ENCODE results near the gene BACH2. TPM values are rescaled to one million over a fixed set of nuclear protein-coding genes. Genes with fewer than 3 reads are reported as not detected.

The BACH2 gene
- total and polyA plus RNA-seq, 9 of the 15 experiments (the other 6 are each of a cell fraction or from before 2014, with no cell fraction given) = 0.06 to 3.1 (median 0.59) TPM

GRCh38 chr6:90293319-90293953 is 3.2 kb downstream of the BACH2 start:
- in situ Hi-C loops (cut with MboI) = no loop called here
- H3K9me3 ChIP-seq (replicated peaks; ENCODE audit: control insufficient read depth, insufficient read depth, low read depth, low read length) = no peaks in the 10 kb centered on the region
- peak; percentile 42 for FAIRE-seq
- no peaks in the 10 kb centered on the region for H3K36me3 ChIP-seq (ENCODE audit: control insufficient read depth, insufficient read depth, low read length)
- BruUV-seq (replicated peaks) = no TSS peak
- no peak overlapping the region for H2AFZ ChIP-seq (ENCODE audit: low read depth, low read length)
- no peak for TF ChIP-seq ZBTB12 (CRISPR knock-in tag; IDR thresholded peaks at IDR 0.05)
- TF ChIP-seq NFATC3 (IDR thresholded peaks at IDR 0.05) = no peak
- no peak for TF ChIP-seq NFRKB (IDR thresholded peaks at IDR 0.05; ENCODE audit: low read depth)
- no peak for TF ChIP-seq SRSF1 (IDR thresholded peaks at IDR 0.05; ENCODE audit: low read depth, low read length)
- TF ChIP-seq KLF10 (CRISPR knock-in tag; IDR thresholded peaks at IDR 0.05) = no peak
- TF ChIP-seq BCL6 (CRISPR knock-in tag; IDR thresholded peaks at IDR 0.05) = no peak
- no peak for TF ChIP-seq AFF4 (CRISPR knock-in tag; IDR thresholded peaks at IDR 0.05)
- no peak for TF ChIP-seq ILF3 (IDR thresholded peaks at IDR 0.05; ENCODE audit: borderline replicate concordance)
- no peak for TF ChIP-seq NKRF (IDR thresholded peaks at IDR 0.05; ENCODE audit: borderline replicate concordance)
- no peak for TF ChIP-seq ZKSCAN8 (CRISPR knock-in tag; IDR thresholded peaks at IDR 0.05)
- TF ChIP-seq ZNF384 (IDR thresholded peaks at IDR 0.05; ENCODE audit: low read depth, low read length) = no peak
- TF ChIP-seq MAFK (IDR thresholded peaks at IDR 0.05; ENCODE audit: low read length) = no peak
- no peak for TF ChIP-seq POLR2A (conservative IDR thresholded peaks at IDR 0.05)
- no peak for TF ChIP-seq LCOR (CRISPR knock-in tag; IDR thresholded peaks at IDR 0.05)
- TF ChIP-seq RCOR1 (IDR thresholded peaks at IDR 0.05; ENCODE audit: borderline replicate concordance in 1 of 2, low read depth in 2 of 2, low read length in 2 of 2) = no peak
- TF ChIP-seq TFAP4 (CRISPR knock-in tag; IDR thresholded peaks at IDR 0.05; ENCODE audit: borderline replicate concordance) = no peak
- peaks cover 6 to 23% of the 10 kb centered on the region in 2 experiments; a peak in 4 of 5 replicates for H3K4me1 ChIP-seq (replicated peaks in 1 of 2; ENCODE audit: control insufficient read depth in 2 of 2, insufficient read depth in 2 of 2, low read length in 2 of 2)
- intact Hi-C loops (cut with micrococcal nuclease) = no loop called here
- H3K27me3 ChIP-seq (ENCODE audit: control insufficient read depth in 2 of 2, insufficient read depth in 2 of 2, low read length in 2 of 2) = peaks cover 13 to 23% of the 10 kb centered on the region in 2 experiments; a peak in 4 of 5 replicates
- no peaks in the 10 kb centered on the region for H3K9me1 ChIP-seq (ENCODE audit: control insufficient read depth, insufficient read depth, low read length)
- WGBS (ENCODE audit: insufficient coverage, low coverage, missing lambda C conversion rate) = 51% methylated on average over 3 of the region's 3 CpGs
- H3K9ac ChIP-seq (ENCODE audit: insufficient read depth in 1 of 2, low read depth in 2 of 2, low read length in 2 of 2) = no peak overlapping the region
- DNase-seq (ENCODE audit: extremely low read depth in 1 of 4, low spot score in 3 of 4) = no peak
- no peaks in the 10 kb centered on the region for H3K79me2 ChIP-seq (ENCODE audit: control insufficient read depth, insufficient read depth, low read length)
- CTCF ChIA-PET (ENCODE audit: low intra/inter-chr PET ratio) = no interaction called here
- H3K4me3 ChIP-seq = no peak overlapping the region
- ATAC-seq = no peak
- H4K20me1 ChIP-seq (replicated peaks; ENCODE audit: control insufficient read depth, insufficient read depth, low read length) = no peaks in the 10 kb centered on the region; the same call in 1 of the 2 replicates
- POLR2A ChIA-PET = interaction anchor here (0.8 kb wide), 1 partner anchor 9 kb away, joined by 4 read pairs; no protein-coding TSS in a partner anchor
- no peak overlapping the region for H3K27ac ChIP-seq (ENCODE audit: extremely low read depth, low read depth, low read length)
- H3K4me2 ChIP-seq (ENCODE audit: insufficient read depth, low read length) = no peak overlapping the region

Data from K562 (cell line).